ENCODE results near the gene GARIN5A.

- TF ChIP-seq CTCF (IDR thresholded peaks at IDR 0.05) (no peak), POLR2A (IDR thresholded peaks at IDR 0.05) (no peak)
These were observed 35.7 kb upstream of the GARIN5A start for GRCh38 chr19:50512112-50512998.
